Measurements from ENCODE around the gene COL5A2.

GRCh38 chr2:188997263-188997662 is 182.3 kb downstream of the COL5A2 start:
- TF ChIP-seq CTCF (IDR thresholded peaks at IDR 0.05) (no peak), POLR2A (IDR thresholded peaks at IDR 0.05) (no peak)

All from adrenal gland (tissue), 5 donors.